ENCODE data around the gene LRIG2. TPM values are rescaled to one million over a fixed set of nuclear protein-coding genes. Genes with fewer than 3 reads are reported as not detected.

The LRIG2 gene, protein sequence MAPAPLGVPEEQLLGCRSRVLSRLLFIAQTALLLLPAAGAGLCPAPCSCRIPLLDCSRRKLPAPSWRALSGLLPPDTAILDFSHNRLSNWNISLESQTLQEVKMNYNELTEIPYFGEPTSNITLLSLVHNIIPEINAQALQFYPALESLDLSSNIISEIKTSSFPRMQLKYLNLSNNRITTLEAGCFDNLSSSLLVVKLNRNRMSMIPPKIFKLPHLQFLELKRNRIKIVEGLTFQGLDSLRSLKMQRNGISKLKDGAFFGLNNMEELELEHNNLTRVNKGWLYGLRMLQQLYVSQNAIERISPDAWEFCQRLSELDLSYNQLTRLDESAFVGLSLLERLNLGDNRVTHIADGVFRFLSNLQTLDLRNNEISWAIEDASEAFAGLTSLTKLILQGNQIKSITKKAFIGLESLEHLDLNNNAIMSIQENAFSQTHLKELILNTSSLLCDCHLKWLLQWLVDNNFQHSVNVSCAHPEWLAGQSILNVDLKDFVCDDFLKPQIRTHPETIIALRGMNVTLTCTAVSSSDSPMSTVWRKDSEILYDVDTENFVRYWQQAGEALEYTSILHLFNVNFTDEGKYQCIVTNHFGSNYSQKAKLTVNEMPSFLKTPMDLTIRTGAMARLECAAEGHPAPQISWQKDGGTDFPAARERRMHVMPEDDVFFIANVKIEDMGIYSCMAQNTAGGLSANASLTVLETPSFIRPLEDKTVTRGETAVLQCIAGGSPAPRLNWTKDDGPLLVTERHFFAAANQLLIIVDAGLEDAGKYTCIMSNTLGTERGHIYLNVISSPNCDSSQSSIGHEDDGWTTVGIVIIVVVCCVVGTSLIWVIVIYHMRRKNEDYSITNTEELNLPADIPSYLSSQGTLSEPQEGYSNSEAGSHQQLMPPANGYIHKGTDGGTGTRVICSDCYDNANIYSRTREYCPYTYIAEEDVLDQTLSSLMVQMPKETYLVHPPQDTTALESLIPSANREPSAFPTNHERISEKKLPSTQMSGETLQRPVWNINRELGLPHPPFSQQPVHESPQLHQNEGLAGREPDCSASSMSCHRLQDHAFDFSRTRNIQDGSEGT
- 3.9 and 5.3 TPM in 2 replicates for total RNA-seq

DNA sequence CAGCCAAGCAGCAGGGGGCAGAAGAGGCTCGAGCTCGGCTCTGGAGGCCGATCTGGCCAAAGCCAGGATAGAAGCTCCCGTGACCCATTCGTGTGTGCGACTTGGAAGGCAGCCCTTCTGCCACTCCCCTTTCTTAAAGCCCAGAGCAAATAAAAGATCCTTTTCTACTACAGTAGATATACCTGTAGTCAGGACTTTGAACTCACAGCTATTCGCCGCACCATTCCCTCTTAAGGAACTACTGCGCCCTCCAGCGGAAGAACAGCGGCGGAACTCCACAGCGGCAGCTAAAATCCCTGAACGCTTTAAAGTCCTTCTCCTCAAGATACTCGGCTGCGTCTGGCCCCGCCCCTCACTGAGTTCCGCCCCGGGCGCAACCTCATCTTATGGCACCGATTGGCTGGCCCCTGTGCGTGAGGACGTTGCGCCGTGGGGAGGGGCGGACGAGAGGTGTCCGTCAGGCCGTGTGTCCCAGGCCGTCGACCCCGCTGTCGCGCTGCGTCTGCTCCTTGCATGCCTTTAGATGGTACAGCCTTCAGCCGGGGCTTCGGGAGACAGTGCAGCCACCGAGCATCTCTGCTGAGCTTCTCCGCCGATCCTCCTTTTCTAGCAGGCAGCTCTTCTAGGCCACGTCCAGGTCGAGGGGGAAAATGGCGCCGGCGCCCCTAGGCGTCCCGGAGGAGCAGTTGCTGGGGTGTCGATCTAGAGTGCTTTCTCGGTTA lies at the start of gene LRIG2:
Gene LRIG2, plus strand, starts transcription at position 442 of the 722 bp plus-strand sequence. Its CDS starts 209 bp downstream, at position 651.

Other genes with a start within 250 kb of the LRIG2 start
- gene SLC16A1, start 117.0 kb upstream of the LRIG2 start, total RNA-seq, result 176 and 195 TPM in 2 replicates

All from hair follicular keratinocyte (primary cell).